GM12878 (cell line): ENCODE data around the gene DTX4. TPM values are rescaled to one million over a fixed set of nuclear protein-coding genes. Genes with fewer than 3 reads are reported as not detected.

Source experiments
- BRCA1 ChIP-seq: IDR thresholded peaks from 2 replicates; pipeline ENCODE4 v1.6.1; 2011; ENCODE audit warnings: low read depth, low read length, improper control_type of control experiment
- EGR1 ChIP-seq, 2 experiments: IDR thresholded peaks; 1 replicate in 1 of 2; 2 replicates in 1 of 2; pipeline ENCODE4 v1.6.1; 2011 to 2012; ENCODE audit warnings: low read depth in 2 of 2, low read length in 2 of 2, borderline replicate concordance in 1 of 2, mild to moderate bottlenecking in 1 of 2, moderate library complexity in 1 of 2
- EZH2 ChIP-seq: IDR thresholded peaks from 2 replicates; pipeline ENCODE4 v1.6.1; 2012; ENCODE audit warnings: low read depth, mild to moderate bottlenecking, control low read depth, inconsistent platforms, low read length, borderline replicate concordance; ENCODE audit not compliant: control insufficient read depth
- FOXK2 ChIP-seq: fragments of 450-650 bp; IDR thresholded peaks from 2 replicates; pipeline ENCODE4 v1.6.1; 2017; ENCODE audit warnings: mild to moderate bottlenecking, moderate library complexity
- IKZF2 ChIP-seq, 2 experiments: fragments of 450-650 bp; IDR thresholded peaks; 2 replicates each; pipeline ENCODE4 v1.6.1; 2017; ENCODE audit warnings: mild to moderate bottlenecking in 2 of 2, moderate library complexity in 2 of 2
- RAD51 ChIP-seq: fragments of 450-650 bp; IDR thresholded peaks from 2 replicates; pipeline ENCODE4 v1.6.1; 2016; ENCODE audit warnings: moderate library complexity, mild to moderate bottlenecking, inconsistent platforms
- SMAD1 ChIP-seq: fragments of 450-650 bp; IDR thresholded peaks from 2 replicates; pipeline ENCODE4 v1.6.1; 2018; ENCODE audit warnings: mild to moderate bottlenecking, low read depth; ENCODE audit not compliant: partially characterized antibody
- YY1 ChIP-seq: IDR thresholded peaks from 2 replicates; pipeline ENCODE4 v1.6.1; 2011; ENCODE audit warnings: low read depth, mild to moderate bottlenecking, low read length
- ZNF384 ChIP-seq: IDR thresholded peaks from 2 replicates; pipeline ENCODE4 v1.6.1; 2012; ENCODE audit warnings: low read depth, mild to moderate bottlenecking, low read length, improper control_type of control experiment, borderline replicate concordance
- ZZZ3 ChIP-seq: IDR thresholded peaks from 2 replicates; pipeline ENCODE4 v1.6.1; 2011; ENCODE audit warnings: low read depth; ENCODE audit not compliant: control insufficient read depth, insufficient read length
- polyA plus RNA-seq, 11 experiments: library from polyadenylated mRNA; depleted of rRNA in 4 of 11; unstranded in 6 of 11; stranded (reverse) in 5 of 11; fragments of >200 nt; fragmentation: Nextera tagmentation in 4 of 11; fragmentation: Illumina TruSeq in 1 of 11; extraction: Ambion mirVana in 4 of 11; extraction: Trizol in 1 of 11; gene quantifications; 1 replicate in 1 of 11; 2 replicates in 10 of 11; pipeline versions ENCODE4 v1.2.1 to v1.2.3, GENCODE V29; 2011 to 2016; ENCODE audit warnings: inconsistent platforms in 2 of 11, missing spikeins in 2 of 11, low read depth in 1 of 11
- total RNA-seq, 4 experiments: library from RNA; depleted of rRNA in 3 of 4; stranded (reverse); fragments of >200 nt in 3 of 4; fragmentation: Illumina TruSeq in 1 of 4; extraction: Trizol in 1 of 4; gene quantifications; 2 replicates each; pipeline versions ENCODE4 v1.2.1 to v1.2.3, GENCODE V29; 2013 to 2021
- TF ChIP-seq, protein P1 (sequence below): fragments of 450-650 bp; formaldehyde crosslinking; IDR thresholded peaks from 2 replicates; pipeline ENCODE4 v1.4.0; 2020; ENCODE audit warnings: mild to moderate bottlenecking, moderate library complexity
- TF ChIP-seq, protein P2 (sequence below): fragments of 450-650 bp; IDR thresholded peaks from 2 replicates; pipeline ENCODE4 v1.6.1; 2017; ENCODE audit warnings: mild to moderate bottlenecking, moderate library complexity
- TF ChIP-seq, protein P3 (sequence below): IDR thresholded peaks from 2 replicates; pipeline ENCODE4 v1.6.1; 2012; ENCODE audit warnings: mild to moderate bottlenecking, low read depth, low read length
- TF ChIP-seq, protein P4 (sequence below): fragments of 450-650 bp; IDR thresholded peaks from 2 replicates; pipeline ENCODE4 v1.6.1; 2014; ENCODE audit warnings: mild to moderate bottlenecking

The DTX4 gene
- total and polyA plus RNA-seq, 10 of the 15 experiments (the other 5 are each of a cell fraction or from before 2014, with no cell fraction given) = 3.8 to 25.8 (median 10.5) TPM

DNA sequence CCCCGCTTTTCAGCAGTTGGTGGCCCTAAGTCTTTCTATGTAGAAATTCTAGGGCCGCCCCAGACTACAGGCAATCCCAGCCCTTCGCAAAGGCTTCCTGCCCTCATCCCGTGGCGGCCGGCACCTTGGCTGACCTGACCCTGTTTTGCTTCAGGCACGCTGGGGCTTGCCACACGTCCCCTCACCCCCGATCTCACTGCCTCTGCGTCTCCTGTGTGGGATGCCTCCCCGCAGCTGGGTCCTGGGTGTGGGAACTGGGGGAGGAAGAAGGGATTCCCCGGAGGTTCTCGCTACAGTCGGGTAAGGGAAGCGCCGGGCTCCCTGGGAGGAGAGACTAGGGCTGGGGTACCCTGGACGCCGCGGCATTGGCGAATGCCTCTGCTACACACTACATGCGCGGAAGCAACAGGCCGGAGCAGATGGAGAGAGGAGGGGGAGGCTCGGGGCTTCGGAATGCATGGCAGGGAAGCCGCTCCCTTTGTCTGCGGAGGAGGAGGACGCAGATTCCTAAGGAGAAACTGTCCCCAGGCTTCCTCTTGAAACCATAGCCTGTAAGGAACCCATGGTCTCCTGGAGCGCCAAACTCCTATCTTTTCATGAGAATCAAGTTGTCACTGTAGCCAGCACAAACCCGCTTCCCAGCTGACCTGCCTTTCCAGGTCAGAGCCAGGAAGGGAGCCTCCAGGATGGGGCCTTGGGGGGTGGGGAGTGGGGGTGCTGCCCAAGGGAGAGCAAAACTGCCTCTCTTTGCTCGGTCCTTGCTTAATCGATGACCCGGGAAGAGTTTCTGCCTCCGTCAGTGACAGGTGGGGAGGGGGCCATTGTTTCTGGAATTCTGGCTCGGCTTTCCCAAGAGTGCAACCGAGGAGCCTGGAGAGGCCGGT is 1.4 kb downstream of the DTX4 start (continued):
- TF ChIP-seq, protein P1, sequence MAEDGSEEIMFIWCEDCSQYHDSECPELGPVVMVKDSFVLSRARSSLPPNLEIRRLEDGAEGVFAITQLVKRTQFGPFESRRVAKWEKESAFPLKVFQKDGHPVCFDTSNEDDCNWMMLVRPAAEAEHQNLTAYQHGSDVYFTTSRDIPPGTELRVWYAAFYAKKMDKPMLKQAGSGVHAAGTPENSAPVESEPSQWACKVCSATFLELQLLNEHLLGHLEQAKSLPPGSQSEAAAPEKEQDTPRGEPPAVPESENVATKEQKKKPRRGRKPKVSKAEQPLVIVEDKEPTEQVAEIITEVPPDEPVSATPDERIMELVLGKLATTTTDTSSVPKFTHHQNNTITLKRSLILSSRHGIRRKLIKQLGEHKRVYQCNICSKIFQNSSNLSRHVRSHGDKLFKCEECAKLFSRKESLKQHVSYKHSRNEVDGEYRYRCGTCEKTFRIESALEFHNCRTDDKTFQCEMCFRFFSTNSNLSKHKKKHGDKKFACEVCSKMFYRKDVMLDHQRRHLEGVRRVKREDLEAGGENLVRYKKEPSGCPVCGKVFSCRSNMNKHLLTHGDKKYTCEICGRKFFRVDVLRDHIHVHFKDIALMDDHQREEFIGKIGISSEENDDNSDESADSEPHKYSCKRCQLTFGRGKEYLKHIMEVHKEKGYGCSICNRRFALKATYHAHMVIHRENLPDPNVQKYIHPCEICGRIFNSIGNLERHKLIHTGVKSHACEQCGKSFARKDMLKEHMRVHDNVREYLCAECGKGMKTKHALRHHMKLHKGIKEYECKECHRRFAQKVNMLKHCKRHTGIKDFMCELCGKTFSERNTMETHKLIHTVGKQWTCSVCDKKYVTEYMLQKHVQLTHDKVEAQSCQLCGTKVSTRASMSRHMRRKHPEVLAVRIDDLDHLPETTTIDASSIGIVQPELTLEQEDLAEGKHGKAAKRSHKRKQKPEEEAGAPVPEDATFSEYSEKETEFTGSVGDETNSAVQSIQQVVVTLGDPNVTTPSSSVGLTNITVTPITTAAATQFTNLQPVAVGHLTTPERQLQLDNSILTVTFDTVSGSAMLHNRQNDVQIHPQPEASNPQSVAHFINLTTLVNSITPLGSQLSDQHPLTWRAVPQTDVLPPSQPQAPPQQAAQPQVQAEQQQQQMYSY (CRISPR knock-in tag) = no peak
- TF ChIP-seq ZZZ3 = no peak
- TF ChIP-seq ZNF384 = no peak
- peak; percentile 52 to 66 for TF ChIP-seq IKZF2 (IDR thresholded peaks at IDR 0.05)
- TF ChIP-seq YY1 = peak; percentile 30; the same call in 1 of the 2 replicates
- 0 out of 3 replicates have a peak, but pooled peaks of 1 of the 2 experiments have one; percentile 13 for TF ChIP-seq EGR1 (IDR thresholded peaks at IDR 0.05; ENCODE audit: borderline replicate concordance in 1 of 2, low read depth in 2 of 2, low read length in 2 of 2)
- no peak for TF ChIP-seq SMAD1
- no peak for TF ChIP-seq RAD51
- TF ChIP-seq, protein P2, sequence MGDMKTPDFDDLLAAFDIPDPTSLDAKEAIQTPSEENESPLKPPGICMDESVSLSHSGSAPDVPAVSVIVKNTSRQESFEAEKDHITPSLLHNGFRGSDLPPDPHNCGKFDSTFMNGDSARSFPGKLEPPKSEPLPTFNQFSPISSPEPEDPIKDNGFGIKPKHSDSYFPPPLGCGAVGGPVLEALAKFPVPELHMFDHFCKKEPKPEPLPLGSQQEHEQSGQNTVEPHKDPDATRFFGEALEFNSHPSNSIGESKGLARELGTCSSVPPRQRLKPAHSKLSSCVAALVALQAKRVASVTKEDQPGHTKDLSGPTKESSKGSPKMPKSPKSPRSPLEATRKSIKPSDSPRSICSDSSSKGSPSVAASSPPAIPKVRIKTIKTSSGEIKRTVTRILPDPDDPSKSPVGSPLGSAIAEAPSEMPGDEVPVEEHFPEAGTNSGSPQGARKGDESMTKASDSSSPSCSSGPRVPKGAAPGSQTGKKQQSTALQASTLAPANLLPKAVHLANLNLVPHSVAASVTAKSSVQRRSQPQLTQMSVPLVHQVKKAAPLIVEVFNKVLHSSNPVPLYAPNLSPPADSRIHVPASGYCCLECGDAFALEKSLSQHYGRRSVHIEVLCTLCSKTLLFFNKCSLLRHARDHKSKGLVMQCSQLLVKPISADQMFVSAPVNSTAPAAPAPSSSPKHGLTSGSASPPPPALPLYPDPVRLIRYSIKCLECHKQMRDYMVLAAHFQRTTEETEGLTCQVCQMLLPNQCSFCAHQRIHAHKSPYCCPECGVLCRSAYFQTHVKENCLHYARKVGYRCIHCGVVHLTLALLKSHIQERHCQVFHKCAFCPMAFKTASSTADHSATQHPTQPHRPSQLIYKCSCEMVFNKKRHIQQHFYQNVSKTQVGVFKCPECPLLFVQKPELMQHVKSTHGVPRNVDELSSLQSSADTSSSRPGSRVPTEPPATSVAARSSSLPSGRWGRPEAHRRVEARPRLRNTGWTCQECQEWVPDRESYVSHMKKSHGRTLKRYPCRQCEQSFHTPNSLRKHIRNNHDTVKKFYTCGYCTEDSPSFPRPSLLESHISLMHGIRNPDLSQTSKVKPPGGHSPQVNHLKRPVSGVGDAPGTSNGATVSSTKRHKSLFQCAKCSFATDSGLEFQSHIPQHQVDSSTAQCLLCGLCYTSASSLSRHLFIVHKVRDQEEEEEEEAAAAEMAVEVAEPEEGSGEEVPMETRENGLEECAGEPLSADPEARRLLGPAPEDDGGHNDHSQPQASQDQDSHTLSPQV = no peak
- no peak for TF ChIP-seq BRCA1
- TF ChIP-seq, protein P3, sequence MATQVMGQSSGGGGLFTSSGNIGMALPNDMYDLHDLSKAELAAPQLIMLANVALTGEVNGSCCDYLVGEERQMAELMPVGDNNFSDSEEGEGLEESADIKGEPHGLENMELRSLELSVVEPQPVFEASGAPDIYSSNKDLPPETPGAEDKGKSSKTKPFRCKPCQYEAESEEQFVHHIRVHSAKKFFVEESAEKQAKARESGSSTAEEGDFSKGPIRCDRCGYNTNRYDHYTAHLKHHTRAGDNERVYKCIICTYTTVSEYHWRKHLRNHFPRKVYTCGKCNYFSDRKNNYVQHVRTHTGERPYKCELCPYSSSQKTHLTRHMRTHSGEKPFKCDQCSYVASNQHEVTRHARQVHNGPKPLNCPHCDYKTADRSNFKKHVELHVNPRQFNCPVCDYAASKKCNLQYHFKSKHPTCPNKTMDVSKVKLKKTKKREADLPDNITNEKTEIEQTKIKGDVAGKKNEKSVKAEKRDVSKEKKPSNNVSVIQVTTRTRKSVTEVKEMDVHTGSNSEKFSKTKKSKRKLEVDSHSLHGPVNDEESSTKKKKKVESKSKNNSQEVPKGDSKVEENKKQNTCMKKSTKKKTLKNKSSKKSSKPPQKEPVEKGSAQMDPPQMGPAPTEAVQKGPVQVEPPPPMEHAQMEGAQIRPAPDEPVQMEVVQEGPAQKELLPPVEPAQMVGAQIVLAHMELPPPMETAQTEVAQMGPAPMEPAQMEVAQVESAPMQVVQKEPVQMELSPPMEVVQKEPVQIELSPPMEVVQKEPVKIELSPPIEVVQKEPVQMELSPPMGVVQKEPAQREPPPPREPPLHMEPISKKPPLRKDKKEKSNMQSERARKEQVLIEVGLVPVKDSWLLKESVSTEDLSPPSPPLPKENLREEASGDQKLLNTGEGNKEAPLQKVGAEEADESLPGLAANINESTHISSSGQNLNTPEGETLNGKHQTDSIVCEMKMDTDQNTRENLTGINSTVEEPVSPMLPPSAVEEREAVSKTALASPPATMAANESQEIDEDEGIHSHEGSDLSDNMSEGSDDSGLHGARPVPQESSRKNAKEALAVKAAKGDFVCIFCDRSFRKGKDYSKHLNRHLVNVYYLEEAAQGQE = no peak
- TF ChIP-seq, protein P4, sequence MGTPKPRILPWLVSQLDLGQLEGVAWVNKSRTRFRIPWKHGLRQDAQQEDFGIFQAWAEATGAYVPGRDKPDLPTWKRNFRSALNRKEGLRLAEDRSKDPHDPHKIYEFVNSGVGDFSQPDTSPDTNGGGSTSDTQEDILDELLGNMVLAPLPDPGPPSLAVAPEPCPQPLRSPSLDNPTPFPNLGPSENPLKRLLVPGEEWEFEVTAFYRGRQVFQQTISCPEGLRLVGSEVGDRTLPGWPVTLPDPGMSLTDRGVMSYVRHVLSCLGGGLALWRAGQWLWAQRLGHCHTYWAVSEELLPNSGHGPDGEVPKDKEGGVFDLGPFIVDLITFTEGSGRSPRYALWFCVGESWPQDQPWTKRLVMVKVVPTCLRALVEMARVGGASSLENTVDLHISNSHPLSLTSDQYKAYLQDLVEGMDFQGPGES = no peak
- TF ChIP-seq FOXK2 = no peak
- no peak for TF ChIP-seq EZH2
